Cardiac atrium fibroblast (primary cell): ENCODE data around the gene PCYT1A. TPM values are rescaled to one million over a fixed set of nuclear protein-coding genes. Genes with fewer than 3 reads are reported as not detected.

Source experiments
- total RNA-seq: library from RNA; depleted of rRNA; stranded (reverse); fragments of >200 nt; gene quantifications from 2 replicates; pipeline ENCODE4 v1.2.3, GENCODE V29; 2015

PCYT1A gene
- total RNA-seq, result 82.5 and 89.0 TPM in 2 replicates

DNA sequence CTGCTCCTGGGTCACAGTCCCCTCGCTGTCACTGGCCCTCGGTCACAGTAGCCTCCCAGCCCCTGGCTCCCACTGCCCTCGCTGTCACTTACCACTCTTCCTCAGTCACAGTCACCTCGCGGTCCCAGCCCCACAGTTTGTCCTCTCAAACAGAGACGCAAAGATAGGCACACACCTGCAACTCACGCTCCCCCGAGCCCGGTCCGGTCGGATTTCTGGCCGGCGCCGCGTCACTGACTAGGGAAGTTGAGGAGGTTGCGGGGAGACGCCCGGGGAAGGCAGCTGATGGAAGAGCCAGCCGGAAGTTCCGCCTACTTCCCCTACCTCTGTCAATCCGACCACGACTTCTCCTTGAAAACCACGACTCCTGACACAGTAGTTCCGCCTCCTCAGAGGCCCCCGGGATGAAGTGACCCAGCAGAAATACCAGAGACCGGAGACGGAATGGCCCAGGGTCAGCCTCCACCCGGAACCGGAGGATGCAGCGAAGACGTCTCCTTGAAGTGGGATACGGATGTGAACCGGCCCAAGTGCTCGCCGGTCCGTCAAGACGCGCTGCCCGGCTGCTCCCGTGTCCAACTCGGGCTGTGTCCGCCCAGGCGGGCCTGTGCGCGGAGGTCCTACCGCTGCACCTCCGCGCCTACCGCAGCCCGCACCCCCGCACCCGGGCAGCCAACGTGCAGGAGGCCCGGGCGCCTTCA, at the start of gene PCYT1A:
Gene PCYT1A, minus strand, starts transcription at position 287 of the 701 bp plus-strand sequence. CDS start 17,195 bp downstream, outside the sequence.

DNA sequence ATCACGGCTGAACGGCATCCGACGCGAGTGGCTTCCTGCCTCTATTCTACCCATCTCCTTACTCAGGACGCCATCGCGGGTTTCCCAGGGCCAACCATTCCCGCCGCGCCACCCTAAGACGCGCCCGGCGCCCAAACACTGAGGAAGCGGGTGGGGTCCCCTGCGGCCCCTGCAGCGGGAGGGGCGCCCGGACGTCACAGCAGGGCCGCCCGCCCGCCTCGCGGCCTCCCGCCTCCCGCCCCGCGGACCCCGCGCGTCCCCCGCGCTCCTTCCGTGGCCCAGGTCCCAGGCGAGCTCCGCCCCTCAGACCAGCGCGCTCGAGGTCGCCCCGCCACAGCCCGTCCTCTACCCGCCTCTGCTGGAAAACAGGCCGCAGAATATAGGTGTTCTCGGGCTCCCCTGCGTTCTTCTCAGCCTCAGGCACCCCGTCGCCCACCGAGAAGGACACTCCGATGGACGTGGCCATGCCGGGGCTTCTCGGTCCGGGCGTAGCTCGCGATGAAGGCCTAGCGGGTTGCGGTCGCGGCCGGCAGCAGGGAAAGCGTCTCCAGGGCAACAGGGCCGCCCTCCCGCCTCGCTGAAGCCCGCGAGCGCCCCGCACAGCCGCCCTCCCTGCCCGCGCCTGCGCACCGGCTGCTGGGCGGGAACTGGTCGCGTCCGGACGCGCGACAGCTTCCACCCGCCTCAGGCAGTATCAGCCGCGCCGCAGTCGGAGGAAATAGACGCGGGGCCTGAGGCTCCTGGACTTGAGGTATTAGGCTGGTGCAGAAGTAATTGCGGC, 30.4 kb upstream of the PCYT1A start, which contains the start of gene DYNLT2B:
Gene DYNLT2B, minus strand, starts transcription at position 554 of the 781 bp plus-strand sequence. Its CDS starts 88 bp downstream, at position 466.

GRCh38 chr3:196216089-196216564, 71.4 kb downstream of the PCYT1A start, which contains the start of gene SLC51A:
Gene SLC51A (plus strand): TSS chr3:196216534. CDS start chr3:196216713, 179 bp downstream.

GRCh38 chr3:196210673-196211556, 76.6 kb downstream of the PCYT1A start, which contains the start of gene ZDHHC19:
Gene ZDHHC19 (minus strand): TSS chr3:196211400. CDS start chr3:196211315, 85 bp downstream.

Other genes with a start within 250 kb of the PCYT1A start
- 133 and 139 TPM in 2 replicates for gene TFRC, start 205.6 kb downstream of the PCYT1A start, total RNA-seq
- not detected in 2 replicates for gene ZDHHC19, start 76.3 kb downstream of the PCYT1A start, total RNA-seq
- gene SLC51A, start 71.2 kb downstream of the PCYT1A start, total RNA-seq, result not detected in 2 replicates
- gene DYNLT2B, start 30.5 kb upstream of the PCYT1A start, total RNA-seq, result 4.7 TPM in 1 of 2 replicates, not detected in the other
- not detected in 2 replicates for gene TM4SF19, start 50.7 kb upstream of the PCYT1A start, total RNA-seq
- 7.0 and 9.2 TPM in 2 replicates for gene UBXN7, start 144.7 kb upstream of the PCYT1A start, total RNA-seq
- 7.0 and 7.9 TPM in 2 replicates for gene RNF168, start 216.0 kb upstream of the PCYT1A start, total RNA-seq
- not detected in 2 replicates for gene SMCO1, start 227.6 kb upstream of the PCYT1A start, total RNA-seq